GM18868 (cell line): ENCODE measurements around the gene PHF21B.
"Not testable (repeated sequence)": the region's sequence is repeated elsewhere in the genome, so short reads cannot be mapped to it uniquely, and the experiment has no call there.

ENCODE experiments used
- ATAC-seq: cut with Tn5 transposase; IDR thresholded peaks from one replicate; pipeline ENCODE4 v1.9.1; 2021; ENCODE audit warnings: mild to moderate bottlenecking, moderate library complexity; ENCODE audit not compliant: unreplicated experiment

The PHF21B gene

DNA sequence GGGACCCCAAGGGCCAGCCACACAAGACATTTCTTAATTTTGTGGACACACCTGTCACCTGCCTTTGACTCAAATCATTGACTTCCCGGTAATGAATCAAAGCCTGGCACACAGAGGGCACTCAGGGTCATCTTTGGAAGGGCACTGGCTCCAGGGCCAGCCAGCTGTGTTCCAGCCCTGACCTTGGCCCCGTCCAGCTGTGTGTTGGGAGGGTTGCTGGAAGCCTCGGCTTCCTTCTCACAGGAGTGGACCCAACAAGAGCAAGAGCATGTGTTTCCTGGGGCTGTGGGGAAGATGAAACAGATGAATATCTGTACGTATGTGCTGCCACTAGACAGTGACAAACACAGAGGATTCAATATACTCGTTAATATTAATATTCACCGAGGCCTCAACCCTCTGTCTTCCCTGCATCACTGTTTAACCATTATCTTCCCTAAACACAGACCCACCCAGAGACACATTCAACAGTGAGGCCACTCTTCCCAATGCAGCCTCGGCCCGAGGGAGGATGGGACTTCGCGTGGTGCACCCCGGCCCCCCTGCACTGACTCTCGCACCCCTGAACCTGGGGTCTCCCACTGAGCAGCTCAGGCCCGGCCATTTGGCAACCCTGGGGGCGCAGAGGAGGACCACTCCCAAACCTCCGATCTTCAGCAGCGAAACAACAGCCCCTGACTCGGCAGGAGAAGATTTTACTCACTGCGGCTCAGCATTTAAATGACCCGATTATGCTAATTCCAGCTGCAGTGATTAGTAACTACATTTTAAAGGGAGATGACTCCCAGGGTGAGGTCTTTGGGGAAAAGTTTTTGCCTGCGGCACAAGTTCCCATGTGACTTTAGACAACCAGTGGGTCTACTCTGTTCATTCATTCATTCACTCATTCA lies 45.7 kb downstream of the PHF21B start:
- no peak for ATAC-seq

DNA sequence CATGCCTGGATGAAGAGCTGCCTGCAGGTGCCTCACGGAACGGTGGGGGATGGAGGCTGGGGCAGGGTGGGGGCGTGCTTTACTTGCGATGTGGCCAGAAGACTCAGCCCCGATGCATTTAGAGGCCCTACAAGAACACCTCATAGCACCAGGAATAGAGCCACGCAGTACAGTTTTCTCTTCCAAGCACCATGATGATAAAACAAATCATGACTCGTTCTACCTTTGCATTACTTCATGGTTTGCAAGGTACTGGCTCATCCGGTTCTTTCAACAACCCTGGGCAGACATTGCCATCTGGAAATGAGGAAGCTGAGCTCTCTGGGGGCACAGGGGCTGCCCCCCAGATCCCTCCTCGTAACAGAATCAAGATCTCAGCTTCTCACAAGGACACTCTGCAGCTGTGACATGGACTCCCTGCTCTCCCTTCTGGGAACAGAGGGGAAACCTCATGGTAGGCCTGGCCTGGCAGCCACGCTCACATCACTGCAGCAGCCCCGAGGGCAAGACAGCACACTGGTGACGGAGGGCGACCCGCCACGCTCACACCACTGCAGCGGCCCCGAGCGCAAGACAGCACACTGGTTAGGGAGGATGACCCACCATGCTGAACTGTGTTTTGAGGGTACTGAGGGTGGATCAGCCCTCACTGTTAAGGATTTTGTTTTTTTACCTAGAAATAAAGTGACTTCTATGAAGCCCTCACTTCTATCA lies 46.9 kb downstream of the PHF21B start:
- no peak for ATAC-seq

GRCh38 chr22:44961682-44962081 lies 48.1 kb downstream of the PHF21B start:
- not testable (repeated sequence) for ATAC-seq

- ATAC-seq = no peak
These were observed 52.7 kb downstream of the PHF21B start for GRCh38 chr22:44956840-44957767.

DNA sequence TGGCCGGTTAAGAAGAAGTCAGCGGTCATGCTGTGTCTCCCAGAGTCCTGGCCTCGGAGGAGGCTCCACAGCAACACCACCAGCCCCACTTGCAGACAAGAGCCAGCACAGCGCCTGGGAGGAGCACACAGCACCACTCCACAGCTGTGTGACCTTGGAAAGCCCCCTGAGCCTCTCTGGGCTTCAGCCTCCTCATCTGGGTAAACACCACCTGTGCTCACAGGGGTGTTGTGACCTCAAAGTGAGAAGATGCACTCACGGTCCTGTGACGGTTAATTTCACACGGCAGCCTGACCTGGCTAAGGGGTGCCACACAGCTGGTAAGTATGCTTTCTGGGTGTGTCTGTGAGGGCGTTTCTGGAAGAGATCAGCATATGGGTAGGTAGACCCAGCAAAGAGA lies 54.7 kb downstream of the PHF21B start:
- ATAC-seq = peak; percentile 68

- ATAC-seq = no peak
These were observed 55.7 kb downstream of the PHF21B start for GRCh38 chr22:44954149-44954548.

DNA sequence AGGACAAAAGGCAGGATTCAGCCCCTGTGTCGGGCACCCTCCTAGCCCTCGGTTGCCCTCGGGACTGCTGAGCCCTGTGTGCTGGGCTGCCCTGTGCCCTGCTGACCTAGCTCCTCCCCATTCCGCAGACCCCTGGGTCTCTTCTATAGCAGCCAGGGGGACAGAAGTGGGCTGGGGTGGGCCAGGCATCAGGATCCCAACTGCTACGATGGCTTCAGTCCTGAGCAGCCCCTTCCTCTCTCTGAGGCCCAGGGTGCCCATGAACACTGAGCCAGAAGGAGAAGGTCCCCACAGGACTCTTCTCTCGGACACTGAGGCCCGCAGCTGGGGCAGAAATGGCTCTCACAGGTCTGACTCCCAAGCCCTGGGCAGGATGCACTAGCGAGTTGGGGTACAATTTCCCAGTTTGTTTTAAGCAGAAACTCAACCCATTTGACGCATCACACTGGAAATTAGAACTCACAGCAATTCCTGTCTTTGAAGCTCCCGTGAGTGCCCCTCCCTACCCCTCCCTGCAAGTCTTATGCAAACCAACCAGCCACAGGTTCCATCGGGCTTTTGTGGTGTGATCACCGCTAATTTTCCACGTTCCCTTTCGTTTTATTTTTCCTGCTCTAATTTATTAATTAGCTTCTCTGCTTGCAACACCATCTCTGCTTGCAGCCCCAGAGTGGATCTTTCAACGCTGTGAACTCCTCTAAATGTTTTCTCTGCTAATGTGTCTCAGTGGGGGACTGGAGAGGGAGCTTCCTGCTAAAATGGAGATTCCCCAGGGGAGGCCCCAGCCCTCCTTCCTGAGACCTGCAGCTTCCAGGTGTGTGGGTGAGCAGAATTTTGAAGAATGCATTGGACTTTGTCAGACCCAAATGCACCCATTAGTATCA lies 56.7 kb downstream of the PHF21B start:
- ATAC-seq = no peak

DNA sequence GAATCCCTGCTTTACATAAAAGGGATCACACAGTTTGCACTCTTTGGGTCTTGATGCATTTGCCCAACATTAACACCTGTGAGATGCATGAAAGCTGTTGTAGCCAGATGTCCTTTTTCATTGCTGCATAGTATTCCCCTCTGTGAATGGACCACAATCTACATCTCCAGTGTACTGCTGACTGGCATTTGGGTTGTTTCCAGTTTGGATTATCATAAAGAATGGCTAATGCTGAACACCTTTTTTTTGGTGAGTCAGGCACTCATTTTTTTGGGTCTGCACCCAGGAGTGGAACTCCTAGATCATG lies 58.3 kb downstream of the PHF21B start:
- no peak for ATAC-seq

DNA sequence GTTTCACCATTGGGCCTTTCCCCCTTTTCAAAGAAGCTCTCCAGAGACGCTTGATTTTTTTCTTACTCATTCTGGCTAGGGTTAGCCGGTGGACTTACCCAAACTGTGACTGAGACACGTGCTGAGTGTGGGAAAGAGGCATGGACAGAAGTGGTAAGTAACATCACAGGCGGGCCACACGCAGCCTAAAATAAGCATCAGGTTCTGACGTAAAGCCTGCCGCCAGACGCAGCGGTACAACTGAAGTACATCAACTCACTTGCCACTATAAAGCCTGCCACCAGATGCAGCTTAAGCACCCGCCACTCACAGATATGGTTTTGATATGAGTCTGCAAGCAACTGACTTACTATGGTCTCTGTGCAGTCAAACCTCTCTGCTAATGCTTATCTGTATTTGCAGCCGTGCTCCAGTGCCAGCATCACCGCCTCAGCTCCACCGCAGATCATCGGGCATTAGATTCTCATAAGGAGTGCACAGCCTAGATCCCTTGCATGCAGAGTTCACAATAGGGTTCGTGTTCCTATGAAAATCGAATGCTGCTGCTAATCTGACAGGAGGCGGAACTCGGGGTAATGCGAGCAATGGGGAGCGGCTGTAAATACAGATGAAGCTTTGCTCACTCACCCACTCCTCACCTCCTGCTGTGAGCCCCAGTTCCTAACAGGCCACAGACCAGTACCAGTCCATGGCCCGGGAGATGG lies 58.8 kb downstream of the PHF21B start:
- ATAC-seq = no peak

GRCh38 chr22:44947846-44948245 lies 62.0 kb downstream of the PHF21B start:
- no peak for ATAC-seq

GRCh38 chr22:44947049-44947448 lies 62.8 kb downstream of the PHF21B start:
- ATAC-seq = no peak

DNA sequence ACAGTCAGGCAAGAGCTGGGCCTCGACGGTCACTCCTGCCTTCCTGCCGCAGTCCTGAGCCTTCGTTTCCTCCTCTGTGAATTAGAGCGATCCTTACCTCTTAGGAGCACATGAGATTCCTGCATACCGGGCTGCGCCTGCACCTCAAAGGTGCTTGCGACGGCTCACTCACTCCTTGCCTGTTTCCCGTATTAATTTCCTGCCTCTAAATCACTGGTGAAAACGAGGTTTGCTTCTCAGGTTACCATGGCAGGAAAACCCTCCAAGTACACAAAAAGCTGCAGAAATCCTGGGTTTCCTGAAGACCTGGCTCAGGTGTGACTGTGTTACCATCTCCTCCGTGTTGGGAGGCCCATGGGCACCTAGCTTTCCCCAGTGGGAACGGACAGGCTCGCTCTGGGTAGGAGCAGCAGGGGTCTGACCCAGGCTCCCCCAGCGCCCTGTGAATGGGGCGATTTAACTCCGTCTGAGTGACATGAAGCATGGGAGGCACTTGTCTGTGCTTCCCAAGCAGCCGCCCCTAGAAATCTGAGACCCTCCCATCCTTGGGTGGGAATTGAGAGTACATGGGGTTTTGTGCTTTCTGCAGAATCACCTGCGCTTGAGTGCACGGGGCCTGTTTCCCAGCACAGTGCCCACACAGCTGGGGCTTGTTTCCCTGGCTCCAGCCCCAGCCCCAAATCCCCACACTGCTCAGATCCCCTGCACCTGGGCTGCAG lies 64.8 kb downstream of the PHF21B start:
- ATAC-seq = no peak

GRCh38 chr22:44943701-44944324 lies 66.0 kb downstream of the PHF21B start:
- ATAC-seq = no peak

- no peak for ATAC-seq
These were observed 66.7 kb downstream of the PHF21B start for GRCh38 chr22:44942979-44943700.

- no peak for ATAC-seq
These were observed 67.7 kb downstream of the PHF21B start for GRCh38 chr22:44942056-44942455.

GRCh38 chr22:44941207-44941606 lies 68.6 kb downstream of the PHF21B start:
- ATAC-seq = no peak

GRCh38 chr22:44940130-44940529 lies 69.7 kb downstream of the PHF21B start:
- no peak for ATAC-seq

DNA sequence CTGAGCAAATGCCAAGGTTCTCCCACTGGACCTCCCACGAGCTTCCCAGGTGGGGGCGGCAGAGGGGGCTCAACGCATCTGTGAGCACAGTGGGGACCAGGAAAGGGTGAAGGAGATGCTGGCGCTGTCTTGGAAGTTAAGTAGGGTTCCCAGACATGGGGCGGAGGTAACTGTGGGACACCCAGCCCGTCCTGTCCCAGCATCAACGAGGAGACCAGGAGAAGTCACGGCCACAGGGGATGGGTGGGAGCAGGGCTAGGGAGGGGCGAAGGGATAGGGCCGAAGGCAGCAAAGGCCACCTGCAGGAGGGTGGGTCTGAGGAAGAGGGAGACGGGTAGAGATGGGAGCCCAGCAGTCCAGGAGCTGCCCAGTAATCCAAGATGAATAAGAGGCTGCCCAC lies 70.4 kb downstream of the PHF21B start:
- no peak for ATAC-seq
